Retinal pigment epithelial cell (primary cell): ENCODE results near the gene CRIP2.

Experiments used
- DNase-seq: peaks from one replicate; pipeline ENCODE4 v3.0.0-alpha.2; 2010; ENCODE audit warnings: low read depth
- H3K4me3 ChIP-seq: 2 replicates; pipeline ENCODE4 v1.5.1; 2011; ENCODE audit warnings: mild to moderate bottlenecking, low read length, control low read depth, moderate library complexity
- CTCF ChIP-seq: conservative IDR thresholded peaks from 2 replicates; pipeline ENCODE4 v1.5.1; 2011; ENCODE audit warnings: low read depth, low read length, control low read depth, inconsistent platforms

CRIP2 gene

GRCh38 chr14:105525326-105525725 is 50.7 kb downstream of the CRIP2 start:
- TF ChIP-seq CTCF: no peak
- no peak overlapping the region for H3K4me3 ChIP-seq
- DNase-seq: no peak

GRCh38 chr14:105525861-105526775 is 51.5 kb downstream of the CRIP2 start, which contains the start of gene TMEM121:
Gene TMEM121 (plus strand): TSS chr14:105526583. CDS start chr14:105528835, 2,252 bp downstream.
- no peak for TF ChIP-seq CTCF
- DNase-seq: no peak
- peak within 1 kb of the TSS; percentile 36 for H3K4me3 ChIP-seq

- DNase-seq: no peak
- H3K4me3 ChIP-seq: peak overlapping the region; percentile 36
- TF ChIP-seq CTCF: no peak
Measured at GRCh38 chr14:105526776-105527380, 52.3 kb downstream of the CRIP2 start.

- TF ChIP-seq CTCF: no peak
- DNase-seq: no peak
- peak overlapping the region; percentile 36 for H3K4me3 ChIP-seq
Measured at GRCh38 chr14:105527381-105527825, 52.8 kb downstream of the CRIP2 start.

- DNase-seq: peak; percentile 4
- TF ChIP-seq CTCF: peak; percentile 71
- H3K4me3 ChIP-seq: peak overlapping the region; percentile 30
Measured at GRCh38 chr14:105527826-105528585, 53.4 kb downstream of the CRIP2 start.

GRCh38 chr14:105528586-105529318 is 54.1 kb downstream of the CRIP2 start:
- no peak overlapping the region for H3K4me3 ChIP-seq
- TF ChIP-seq CTCF: no peak
- DNase-seq: no peak
